Activated CD8-positive, alpha-beta memory T cell treated with anti-CD3 and anti-CD28 coated beads, Interleukin-2, amount 50 U/mL, for 24 hours (primary cell): Measurements from ENCODE around the gene ZNF48.

Source experiments
- DNase-seq: peaks from one replicate; pipeline ENCODE4 v3.0.0-alpha.2; 2020; ENCODE audit errors: extremely low read depth

Gene ZNF48

DNA sequence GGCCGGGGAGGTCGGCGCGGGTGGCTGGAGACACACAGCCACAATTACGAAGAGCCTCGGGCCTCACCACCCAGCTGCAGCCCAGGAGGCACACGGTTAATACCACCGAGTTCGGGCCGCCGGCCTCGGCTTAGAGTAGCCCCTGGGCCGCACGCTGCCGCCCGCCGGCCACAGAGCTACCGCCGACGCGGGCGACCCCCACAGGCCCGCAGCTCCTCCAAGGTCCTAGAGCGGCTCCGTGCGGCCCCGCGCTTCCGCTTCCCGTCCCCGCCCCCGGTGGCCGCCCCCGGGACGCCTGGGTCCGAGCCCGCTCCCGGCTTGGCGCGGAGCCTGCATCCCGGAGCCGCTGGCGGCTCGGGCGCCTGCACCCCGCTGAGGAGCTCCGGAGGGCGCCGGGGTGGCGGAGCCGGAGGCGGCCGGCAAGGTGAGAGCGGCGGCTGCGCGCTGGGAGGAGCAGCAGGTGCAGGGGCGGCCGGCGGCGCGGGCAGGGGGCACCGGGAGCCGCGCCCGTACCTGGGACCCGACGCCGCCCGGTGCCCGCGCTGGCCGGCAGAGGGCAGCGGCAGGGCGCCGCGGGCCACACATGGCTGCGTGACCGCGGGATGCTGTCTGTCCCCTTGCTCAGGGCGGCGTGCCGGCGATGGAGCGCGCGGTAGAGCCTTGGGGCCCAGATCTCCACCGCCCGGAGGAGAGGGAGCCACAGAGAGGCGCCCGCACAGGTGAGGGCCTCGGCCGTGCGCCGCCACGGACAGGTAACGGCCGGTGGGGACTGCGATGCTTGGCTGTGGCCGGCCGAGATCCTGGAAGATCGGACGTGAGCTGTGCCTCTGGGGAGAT lies at the start of gene ZNF48:
Gene ZNF48, plus strand, starts transcription at position 266 of the 837 bp plus-strand sequence. Its CDS starts 375 bp downstream, at position 641.
- no peak for DNase-seq

DNA sequence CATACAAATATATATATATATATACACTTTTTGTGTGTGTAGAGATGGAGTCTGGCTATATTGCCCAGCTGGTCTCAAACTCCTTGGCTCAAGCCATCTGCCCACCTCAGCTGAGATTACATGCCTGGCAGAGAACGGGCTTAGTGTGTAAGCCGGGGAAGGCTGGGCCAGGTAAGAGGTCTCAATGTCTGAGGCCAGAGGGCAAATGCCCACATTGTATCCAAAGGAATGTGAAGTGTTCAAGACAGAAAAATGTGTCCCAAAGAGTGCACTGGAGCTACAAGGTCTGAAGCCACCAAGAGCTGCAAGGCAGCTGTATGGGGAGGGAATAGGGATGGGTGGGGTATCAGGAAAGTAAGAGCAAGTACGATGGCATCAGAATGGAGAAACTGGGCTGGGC lies 48.9 kb upstream of the ZNF48 start:
- no peak for DNase-seq

DNA sequence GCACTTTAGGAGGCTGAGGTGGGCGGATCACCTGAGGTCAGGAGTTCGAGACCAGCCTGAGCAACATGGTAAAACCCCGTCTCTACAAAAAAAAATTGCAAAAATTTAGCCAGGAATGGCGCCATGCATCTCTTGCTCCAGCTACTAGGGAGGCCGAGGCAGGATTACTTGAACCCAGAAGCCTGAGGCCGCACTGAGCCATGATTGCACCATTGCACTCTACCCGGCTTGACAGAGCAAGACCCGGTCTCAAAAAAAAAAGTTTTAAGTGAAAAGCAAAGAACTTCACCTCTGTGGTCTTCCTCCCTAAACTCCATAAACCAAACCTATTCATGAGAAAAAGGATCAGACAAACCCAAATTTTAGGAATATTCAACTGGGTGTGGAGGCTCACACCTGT lies 47.1 kb upstream of the ZNF48 start:
- DNase-seq: no peak

DNA sequence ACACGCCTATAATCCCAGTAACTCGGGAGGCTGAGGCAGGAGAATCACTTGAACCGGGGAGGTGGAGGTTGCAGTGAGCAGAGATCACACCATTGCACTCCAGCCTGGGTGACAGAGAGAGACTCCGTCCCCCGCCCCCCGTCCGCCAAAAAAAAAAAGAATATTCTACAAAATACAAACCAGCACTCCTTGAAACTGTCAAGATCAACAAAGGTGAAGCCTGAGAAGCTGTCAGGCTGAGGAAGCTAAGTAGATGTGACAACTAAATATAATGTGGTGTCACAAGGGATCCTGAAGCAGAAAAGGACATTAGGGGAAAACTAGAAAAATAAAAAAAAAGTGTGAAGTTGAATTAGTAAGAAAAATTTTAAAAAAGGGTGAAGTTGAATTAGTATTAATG lies 46.3 kb upstream of the ZNF48 start:
- DNase-seq: no peak

DNA sequence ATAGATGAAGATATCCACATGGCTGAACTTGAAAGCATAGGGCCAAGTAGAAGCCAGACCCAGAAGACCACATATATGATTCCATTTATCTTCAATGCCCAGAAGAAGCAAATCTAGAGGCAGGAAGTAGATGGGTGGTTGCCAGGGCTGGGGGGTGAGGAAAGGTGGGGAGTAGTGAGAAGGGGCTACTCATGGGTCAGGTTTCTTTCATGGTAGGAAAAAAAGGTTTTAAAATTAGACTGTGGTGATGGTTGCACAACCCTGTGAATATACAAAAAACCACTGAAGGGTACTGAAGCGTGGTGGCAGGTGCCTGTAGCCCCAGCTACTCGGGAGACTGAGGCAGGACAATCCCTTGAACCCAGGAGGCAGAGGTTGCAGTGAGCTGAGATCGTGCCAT lies 45.5 kb upstream of the ZNF48 start:
- DNase-seq: no peak

DNA sequence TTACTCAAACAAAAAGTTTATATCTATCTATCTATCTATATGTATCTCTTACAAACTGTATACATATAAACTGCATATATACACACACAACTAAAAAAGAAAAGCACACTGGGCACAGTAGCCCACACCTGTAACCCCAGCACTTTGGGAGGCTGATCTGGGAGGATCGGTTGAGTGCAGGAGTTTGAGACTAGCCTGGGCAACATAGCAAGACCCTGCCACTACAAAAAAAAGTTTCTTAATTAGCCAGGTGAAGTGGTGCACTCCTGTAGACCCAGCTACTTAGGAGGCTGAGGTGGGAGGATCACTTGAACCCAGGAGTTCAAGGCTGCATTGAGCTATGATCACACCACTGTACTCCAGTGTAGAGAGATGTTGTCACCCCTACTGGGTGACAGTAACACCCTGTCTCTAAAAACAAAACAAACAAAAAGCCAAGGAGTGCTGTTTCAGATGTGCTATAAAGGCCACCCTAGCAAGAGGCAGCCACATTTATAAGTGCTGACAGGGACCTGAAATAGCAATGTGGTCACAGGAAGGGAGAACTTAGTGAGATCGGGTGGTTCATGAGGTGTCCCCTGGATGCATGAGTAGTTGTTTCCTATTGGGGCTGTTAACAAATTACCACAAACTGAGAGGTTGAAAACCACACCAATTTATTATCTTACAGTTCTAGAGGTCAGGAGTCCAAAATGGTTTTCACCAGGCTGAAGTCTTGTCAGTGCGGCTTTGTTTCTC lies 44.9 kb upstream of the ZNF48 start:
- DNase-seq: no peak

DNA sequence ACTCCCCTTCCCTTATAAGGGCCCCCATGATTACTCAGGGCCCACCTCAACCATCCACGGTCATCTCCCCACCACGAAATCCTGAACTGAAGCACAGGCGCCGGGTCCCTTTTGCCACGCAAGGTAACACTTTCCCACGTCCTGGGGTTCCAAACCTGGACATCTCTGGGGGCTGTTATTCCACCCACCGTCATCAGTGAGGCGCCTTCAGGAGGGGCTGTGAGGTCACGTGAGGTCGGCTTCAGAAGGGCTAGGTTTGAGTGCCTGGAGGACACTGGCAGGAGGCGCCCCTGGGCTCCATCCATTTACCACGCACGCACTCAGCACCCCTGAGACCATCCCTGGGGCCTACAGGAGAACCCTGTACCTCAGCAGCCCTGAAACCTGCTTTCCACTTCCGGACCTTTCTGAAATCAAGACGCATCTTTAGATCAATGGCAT lies 44.2 kb upstream of the ZNF48 start:
- DNase-seq: no peak

DNA sequence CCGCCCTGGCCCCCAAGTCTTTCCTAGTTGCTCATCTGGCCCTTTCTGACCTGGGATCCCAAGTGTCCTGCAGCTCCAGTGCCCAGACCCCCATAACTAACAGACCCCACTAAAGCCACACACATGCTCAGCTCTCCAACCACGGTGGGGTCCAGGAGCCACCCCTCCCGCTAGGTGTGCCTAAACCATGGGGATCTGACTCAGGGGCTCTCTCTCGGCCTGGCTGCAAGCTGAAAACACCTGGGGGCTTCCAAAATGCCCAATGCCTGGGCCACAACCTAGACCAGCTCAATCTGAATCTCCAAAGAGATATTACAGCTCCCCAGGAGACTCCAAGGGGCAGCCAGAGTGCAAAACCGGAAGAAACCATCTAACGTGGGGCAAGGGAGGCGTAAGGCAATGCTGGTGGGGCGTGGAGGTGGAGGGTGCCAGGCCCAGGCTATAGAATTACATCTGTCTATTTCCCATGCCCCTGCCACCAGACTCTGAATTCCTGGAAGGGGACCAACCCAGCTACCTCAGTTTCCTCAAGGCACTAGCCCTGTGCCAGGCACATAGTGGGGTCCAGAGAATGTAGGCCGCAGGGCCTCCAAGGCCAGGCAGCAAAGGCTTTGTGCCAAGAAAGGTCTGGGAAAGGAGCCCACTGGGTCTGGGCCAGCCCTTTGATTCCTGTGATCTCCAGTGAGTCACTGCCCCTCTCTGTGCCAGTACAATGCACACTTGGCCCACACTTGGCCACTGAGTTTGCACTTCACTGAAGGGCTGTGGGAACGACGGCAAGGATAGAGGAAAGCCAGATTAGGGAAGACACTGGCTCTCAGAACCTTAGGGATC lies 43.4 kb upstream of the ZNF48 start:
- no peak for DNase-seq

DNA sequence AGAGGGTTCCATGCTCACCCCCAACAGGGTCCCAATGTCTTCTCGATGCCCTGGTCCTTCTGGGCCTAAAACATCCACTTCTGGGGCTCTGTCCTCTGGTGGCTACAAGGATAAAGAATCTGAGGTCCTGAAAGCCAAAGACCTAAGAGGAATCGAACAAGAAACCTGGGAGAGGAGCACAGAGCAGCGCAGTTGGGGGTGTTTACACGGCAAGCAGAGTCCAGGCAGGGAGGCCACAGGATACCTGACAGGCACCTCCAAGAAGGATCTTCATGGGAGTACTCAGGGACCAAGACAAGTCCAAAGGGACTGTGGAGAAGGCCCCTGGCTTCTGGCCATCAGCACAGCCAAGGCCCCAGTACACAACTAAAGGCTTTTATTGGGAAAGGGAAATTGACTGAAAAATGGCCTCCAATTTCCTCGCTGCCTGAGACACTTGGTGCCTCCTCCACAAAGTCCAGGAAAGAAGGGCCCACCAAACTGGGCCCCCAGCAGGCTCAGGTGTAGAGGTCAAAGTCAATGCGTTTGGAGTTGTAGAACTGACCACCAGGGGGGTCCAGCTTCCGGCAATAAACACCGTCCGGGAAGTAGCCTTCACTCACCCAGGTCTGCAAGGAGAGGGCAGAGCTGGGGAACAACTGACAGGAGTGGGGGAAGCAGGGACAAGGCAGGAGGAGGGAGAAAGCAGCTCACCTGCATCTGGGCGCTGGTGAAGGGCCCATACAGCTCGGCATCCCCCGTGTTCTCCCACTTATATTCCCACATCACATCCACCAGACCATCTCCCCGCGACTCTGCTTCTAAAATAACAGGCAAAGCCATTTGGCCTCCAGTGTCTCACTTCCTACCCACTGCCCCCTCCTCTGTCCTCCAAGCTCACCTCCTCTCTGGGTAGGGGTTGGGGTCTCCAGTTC lies 42.5 kb upstream of the ZNF48 start:
- DNase-seq: no peak

DNA sequence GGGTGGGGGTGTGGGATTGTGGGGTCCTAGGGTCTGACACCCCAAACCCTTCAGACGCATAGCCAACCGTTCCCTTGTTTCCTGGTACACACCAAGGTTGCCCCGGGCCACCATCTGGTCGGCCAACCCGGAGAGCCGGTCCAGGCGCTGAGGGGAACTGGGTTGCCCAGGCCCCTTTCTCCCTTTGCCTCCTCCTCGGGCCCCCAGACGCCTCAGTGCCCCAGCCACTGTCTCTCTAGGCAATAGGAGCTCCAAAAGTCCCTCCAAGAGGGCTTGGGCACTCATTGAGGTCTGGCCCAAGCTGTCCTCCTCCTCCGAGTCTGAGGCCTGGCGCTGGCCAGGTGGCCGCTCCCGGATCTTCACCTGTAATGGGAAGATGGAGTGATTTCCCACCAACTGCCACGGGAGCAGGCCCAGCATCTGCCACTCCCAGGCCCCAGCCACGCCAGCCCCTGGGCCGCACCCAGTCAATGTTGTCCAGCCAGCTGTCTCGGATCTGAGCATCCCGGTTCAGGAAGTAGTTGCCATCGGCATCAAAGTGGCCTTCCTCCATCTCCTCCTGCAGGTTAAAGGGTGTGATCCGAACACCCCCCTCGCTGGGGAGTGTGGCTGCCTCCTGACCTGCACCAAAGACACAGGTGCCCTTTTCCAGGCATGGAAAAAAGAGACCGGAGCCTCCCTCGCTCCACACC lies 41.6 kb upstream of the ZNF48 start:
- no peak for DNase-seq

DNA sequence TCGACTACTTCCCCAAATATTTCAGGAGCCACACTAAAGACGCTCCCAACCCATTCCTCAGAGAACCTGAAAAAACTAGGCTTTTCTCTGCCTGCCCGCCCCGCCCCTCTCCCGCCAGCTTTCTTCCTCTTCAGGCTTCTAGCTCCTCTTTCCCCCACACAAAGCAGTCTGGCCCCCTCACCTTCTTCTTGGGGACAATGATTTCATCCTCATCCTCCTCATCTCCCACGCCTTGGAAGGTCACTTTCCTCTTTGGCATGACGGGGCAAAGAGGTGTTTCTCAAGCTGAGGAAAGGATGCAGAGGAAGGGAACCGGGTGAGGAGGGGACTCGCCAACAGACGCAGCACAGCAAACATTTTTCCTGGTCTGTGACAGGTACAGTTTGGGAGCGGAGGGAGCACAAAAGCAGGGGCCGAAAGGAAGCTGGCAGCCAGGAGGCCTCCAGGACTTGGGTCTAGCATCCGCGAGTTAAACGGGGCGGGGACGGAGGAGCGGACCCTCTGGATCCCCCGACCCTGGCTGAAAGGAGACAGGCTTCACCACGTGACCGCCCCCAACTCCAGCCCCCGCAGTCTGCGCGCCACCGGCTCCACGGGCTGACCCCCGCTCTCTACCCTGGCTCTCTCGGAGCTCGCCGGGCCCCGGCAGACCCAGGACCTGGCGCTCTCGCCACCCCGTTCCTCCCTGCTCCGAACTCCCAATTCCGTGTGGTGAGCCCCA lies 40.6 kb upstream of the ZNF48 start:
- no peak for DNase-seq

DNA sequence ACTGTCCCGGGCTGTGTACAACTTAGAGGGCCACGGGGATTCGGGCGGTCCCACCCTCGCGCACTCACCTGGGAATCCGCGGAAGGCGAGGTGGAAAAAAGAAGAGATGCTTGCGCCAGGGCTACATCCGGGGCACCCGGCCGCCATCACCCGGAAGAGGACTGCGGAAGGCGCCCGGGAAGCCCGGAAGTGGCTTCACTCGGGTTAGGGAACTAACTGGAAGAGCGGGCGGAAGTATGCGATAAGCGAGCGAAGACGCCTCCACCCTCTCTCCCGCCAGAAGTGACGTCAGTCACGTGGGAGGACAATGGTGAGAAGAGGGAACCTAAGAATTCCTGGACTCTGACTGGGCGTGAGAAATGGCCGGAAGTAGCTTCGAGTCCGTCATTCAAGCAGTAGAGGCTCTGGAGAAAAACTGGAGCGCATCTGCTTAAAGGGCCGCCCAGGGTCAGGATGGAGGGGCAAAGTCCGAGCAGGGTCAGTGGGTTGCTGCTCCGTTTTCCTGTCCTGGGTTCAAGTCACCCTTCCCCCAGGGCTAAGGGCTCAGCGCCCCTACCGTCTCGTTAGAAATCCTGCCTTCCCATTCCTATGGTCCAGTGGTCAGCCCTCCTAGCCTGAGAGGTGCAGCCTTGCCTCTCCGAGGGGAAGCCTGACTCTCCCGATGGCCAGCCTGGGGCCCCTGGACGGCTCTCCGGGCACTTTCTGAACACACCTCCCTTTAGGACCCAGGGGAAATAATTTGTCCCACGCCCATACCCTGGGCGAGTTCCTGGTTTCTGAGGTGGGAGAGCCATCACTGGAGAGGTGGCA lies 39.9 kb upstream of the ZNF48 start, which contains the start of gene CD2BP2:
Gene CD2BP2, minus strand, starts transcription at position 165 of the 810 bp plus-strand sequence. CDS start 627 bp downstream, outside the sequence.
- DNase-seq: peak; percentile 70

DNA sequence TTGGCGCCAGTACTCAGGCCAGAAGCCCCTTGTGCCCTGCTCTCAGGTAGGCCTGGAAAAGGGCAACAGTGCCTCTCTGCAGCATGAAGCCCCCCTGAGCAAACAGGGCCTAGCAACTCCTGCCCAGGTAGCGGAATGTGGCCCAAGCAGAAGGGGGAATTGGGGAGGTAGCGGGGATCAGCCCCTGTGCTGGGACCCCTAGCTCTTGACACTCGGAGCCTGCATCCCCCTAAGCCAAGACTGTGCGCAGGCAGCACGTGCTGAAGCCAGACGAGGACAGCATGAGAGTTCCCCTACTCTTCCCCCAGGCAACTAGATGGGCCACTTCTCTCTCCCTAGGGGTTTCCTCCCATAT lies 39.3 kb upstream of the ZNF48 start:
- DNase-seq: no peak

DNA sequence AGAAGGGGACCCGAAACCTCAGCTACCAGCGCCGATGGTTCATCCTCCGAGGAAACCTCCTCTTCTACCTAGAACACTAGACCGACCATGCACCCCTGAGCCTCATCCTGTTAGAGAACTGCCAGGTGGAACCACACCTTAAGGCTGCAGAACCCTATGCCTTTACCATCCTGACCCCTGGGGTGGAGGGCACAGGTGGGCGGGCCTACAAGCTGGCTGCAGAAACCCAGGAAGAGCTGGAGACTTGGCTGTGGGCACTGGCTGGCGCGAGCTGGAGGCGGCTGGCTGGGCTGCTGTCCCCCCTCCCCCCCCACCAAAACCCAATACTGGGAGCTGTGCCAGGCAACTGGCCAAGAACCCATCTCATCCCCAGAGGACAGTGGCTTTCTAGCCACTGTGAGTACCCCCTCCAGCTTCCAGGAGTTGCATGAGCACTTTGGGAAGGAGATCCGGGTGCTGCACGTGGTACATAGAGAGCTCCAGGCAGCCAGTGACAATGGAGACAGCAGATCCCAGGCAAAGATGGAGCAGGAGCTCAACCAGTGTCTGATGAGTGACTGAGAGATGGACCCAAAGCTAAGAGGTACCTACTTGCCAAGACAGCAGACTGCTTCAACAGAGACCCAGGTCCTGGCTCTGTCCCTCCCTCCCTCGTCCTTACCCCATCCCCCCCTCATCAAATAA lies 38.7 kb upstream of the ZNF48 start:
- DNase-seq: no peak

DNA sequence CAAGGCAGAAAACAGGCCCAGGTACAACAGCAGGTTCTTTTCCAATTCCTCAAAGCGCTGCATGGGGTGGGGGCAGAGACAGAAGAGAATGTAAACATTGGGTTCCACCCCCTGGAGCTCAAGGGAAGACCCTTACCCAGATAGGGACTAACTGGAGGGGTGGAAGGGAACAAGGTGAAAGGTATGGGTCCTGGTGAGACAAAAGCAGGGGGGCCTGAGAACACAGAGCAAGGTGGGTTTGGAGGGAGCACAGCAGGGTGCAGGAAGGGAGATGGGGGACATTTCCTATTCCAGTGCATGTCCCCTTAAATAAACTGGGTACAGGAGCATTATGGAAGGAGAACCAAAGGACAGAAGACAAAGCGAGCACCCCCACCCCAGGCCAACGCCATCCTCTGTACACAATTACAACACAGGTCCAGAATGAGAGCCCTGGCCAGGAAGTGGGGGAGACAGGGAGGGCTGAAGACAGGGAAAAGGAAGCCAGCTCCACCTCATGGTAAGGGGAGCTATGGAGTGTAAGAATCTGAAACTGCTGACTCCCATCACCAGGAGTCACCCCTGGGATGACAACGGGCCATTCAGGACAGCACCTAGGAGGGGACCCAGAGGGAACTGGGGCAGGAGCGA lies 38.0 kb upstream of the ZNF48 start:
- no peak for DNase-seq

DNA sequence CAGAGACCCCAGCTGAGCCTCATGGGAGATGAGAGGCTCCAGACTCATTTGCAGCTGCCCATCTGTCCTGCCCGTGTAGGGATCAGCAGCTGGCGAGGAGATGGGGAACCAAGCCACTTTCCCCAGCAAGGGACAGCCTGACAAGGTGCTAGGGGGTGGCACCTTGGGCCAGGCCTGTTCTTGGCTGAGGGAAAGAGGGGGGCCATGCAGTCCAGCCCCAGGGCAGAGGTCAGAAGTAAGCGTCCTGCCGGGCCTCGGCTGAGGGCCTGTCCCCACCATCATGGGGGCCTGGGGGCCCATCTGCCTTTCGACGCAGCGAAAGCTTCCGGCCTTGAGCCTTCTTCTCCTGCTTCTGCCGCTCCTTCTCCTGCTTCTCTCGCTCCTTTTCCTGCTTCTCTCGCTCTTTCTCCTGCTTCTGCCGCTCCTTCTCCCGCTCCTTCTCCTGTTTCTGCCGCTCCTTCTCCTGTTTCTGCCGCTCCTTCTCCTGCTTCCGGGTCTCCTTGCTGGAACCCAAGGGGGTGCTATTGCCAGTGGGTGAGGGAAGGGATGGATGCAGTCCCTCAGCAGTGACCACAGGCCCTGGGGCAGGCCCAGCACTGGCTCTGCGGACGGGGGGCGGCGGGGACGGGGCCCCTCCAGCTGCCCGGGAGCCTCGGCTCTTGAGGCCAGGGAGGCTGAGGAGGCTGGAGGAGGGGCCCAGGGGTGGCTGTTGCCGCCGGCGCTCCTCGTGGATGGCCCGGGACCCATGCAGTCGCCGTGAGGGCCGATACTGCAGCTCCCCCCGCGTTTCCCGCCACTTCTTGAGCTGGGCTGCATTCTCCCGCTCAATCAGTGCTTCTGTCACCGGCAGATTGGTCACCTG lies 37.3 kb upstream of the ZNF48 start:
- DNase-seq: no peak

DNA sequence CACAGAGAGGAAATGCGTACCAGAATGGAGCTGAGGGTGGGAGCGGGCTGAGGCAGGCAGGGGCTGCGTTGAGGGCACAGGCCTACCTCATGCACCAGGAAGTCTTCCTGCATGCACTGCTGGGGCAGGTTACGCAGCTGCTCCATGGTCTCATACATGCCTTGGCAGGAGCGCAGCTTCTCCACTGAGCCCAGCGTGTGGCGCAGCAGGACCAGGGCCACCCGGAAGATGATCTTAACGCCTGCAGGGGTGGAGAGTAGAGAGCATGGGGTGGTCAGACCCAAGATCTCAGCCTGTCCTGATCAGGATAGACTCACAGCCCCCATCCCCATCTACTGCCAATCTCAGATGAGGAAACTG lies 36.7 kb upstream of the ZNF48 start:
- DNase-seq: no peak
